ENCODE results near the gene SLC47A2. TPM values are rescaled to one million over a fixed set of nuclear protein-coding genes. Genes with fewer than 3 reads are reported as not detected.

The SLC47A2 gene
- total and polyA plus RNA-seq, 2 of the 13 experiments (the other 11 are each of a cell fraction or from before 2014, with no cell fraction given) = 0.04 TPM; not detected in 1

GRCh38 chr17:19720631-19721426 is 4.4 kb upstream of the SLC47A2 start (continued):
- TF ChIP-seq ZBTB33 (CRISPR knock-in tag; IDR thresholded peaks at IDR 0.05) = no peak
- peak; percentile 27; the same call in 1 of the 2 replicates for TF ChIP-seq TARDBP (CRISPR knock-in tag; IDR thresholded peaks at IDR 0.05)
- no peak for TF ChIP-seq GTF3A (CRISPR knock-in tag; conservative IDR thresholded peaks at IDR 0.05)
- TF ChIP-seq ZNF362 (CRISPR knock-in tag; IDR thresholded peaks at IDR 0.05; ENCODE audit: borderline replicate concordance) = 0 out of 2 replicates have a peak, but pooled peaks have one; percentile 21
- peak; percentile 50; the same call in 1 of the 2 replicates for TF ChIP-seq RFXAP (CRISPR knock-in tag; IDR thresholded peaks at IDR 0.05; ENCODE audit: borderline replicate concordance)
- TF ChIP-seq NFE2L2 (IDR thresholded peaks at IDR 0.05; ENCODE audit: low read length) = no peak
- TF ChIP-seq RBM22 (optimal IDR thresholded peaks at IDR 0.05; ENCODE audit: low read length) = no peak
- peak; percentile 82 for TF ChIP-seq NR2F2 (IDR thresholded peaks at IDR 0.05; ENCODE audit: borderline replicate concordance, low read depth)
- peak; percentile 88; the same call in 1 of the 2 replicates for TF ChIP-seq PHF21A (CRISPR knock-in tag; IDR thresholded peaks at IDR 0.05)
- peak; percentile 91 for TF ChIP-seq MLX (CRISPR knock-in tag; IDR thresholded peaks at IDR 0.05)
- 0 out of 2 replicates have a peak, but pooled peaks have one; percentile 17 for TF ChIP-seq HOMEZ (CRISPR knock-in tag; IDR thresholded peaks at IDR 0.05; ENCODE audit: low read depth)
- TF ChIP-seq PHB2 (IDR thresholded peaks at IDR 0.05; ENCODE audit: partially characterized antibody) = no peak
- no peak for TF ChIP-seq HOXA7 (CRISPR knock-in tag; IDR thresholded peaks at IDR 0.05)
- 0 out of 2 replicates have a peak, but pooled peaks have one; percentile 17 for TF ChIP-seq KAT8 (CRISPR knock-in tag; IDR thresholded peaks at IDR 0.05)
- TF ChIP-seq FOXA3 (CRISPR knock-in tag; IDR thresholded peaks at IDR 0.05) = peak; percentile 45
- no peak for TF ChIP-seq TOE1 (CRISPR knock-in tag; IDR thresholded peaks at IDR 0.05)
- peak; percentile 50; the same call in 1 of the 2 replicates for TF ChIP-seq ZNF574 (CRISPR knock-in tag; IDR thresholded peaks at IDR 0.05)
- peak; percentile 35; the same call in 1 of the 2 replicates for TF ChIP-seq ZNF580 (CRISPR knock-in tag; IDR thresholded peaks at IDR 0.05; ENCODE audit: borderline replicate concordance, low read depth)
- TF ChIP-seq ZNF441 (CRISPR knock-in tag; IDR thresholded peaks at IDR 0.05; ENCODE audit: borderline replicate concordance) = peak; percentile 50; the same call in 1 of the 2 replicates
- TF ChIP-seq JDP2 (CRISPR knock-in tag; IDR thresholded peaks at IDR 0.05; ENCODE audit: borderline replicate concordance) = no peak
- TF ChIP-seq ZNF841 (CRISPR knock-in tag; IDR thresholded peaks at IDR 0.05; ENCODE audit: borderline replicate concordance) = no peak
